IPS-20b (cell line): Measurements from ENCODE around the gene SLC9B2.

Experiments used
- H3K27ac ChIP-seq: one replicate; pipeline ENCODE4 v1.5.1; 2013; ENCODE audit warnings: low read length
- H3K27me3 ChIP-seq: 2 replicates; pipeline ENCODE4 v1.6.1; 2013; ENCODE audit warnings: mild to moderate bottlenecking, low read length, inconsistent platforms; ENCODE audit not compliant: insufficient read depth
- H3K36me3 ChIP-seq: 2 replicates; pipeline ENCODE4 v1.6.1; 2013; ENCODE audit warnings: low read depth, mild to moderate bottlenecking, inconsistent platforms, low read length, moderate library complexity; ENCODE audit not compliant: insufficient read depth
- H3K4me1 ChIP-seq: 2 replicates; pipeline ENCODE4 v1.6.1; 2013; ENCODE audit warnings: mild to moderate bottlenecking, control low read depth, inconsistent platforms, low read length, moderate library complexity; ENCODE audit not compliant: insufficient read depth
- H3K4me3 ChIP-seq: 2 replicates; pipeline ENCODE4 v1.5.1; 2013; ENCODE audit warnings: mild to moderate bottlenecking, low read length, inconsistent platforms
- H3K9ac ChIP-seq: 2 replicates; pipeline ENCODE4 v1.6.1; 2013; ENCODE audit warnings: low read depth, mild to moderate bottlenecking, inconsistent platforms, low read length, moderate library complexity
- H3K9me3 ChIP-seq: 2 replicates; pipeline ENCODE4 v1.6.1; 2013; ENCODE audit warnings: mild to moderate bottlenecking, low read depth, low read length, inconsistent platforms; ENCODE audit not compliant: insufficient read depth

Gene SLC9B2

GRCh38 chr4:103076747-103077347 is at the start of gene SLC9B2:
Gene SLC9B2 (minus strand): TSS chr4:103076761. CDS start chr4:103067550, 9,211 bp downstream.
- peak within 1 kb of the TSS; percentile 80 for H3K9ac ChIP-seq
- no peaks in the 10 kb centered on the region for H3K9me3 ChIP-seq
- peaks cover 10% of the 10 kb centered on the region for H3K36me3 ChIP-seq
- H3K27ac ChIP-seq: no peak within 1 kb of the TSS
- H3K4me3 ChIP-seq: peak within 1 kb of the TSS; percentile 79
- no peaks in the 10 kb centered on the region for H3K4me1 ChIP-seq
- H3K27me3 ChIP-seq: peaks cover 36% of the 10 kb centered on the region

- no peak overlapping the region for H3K27ac ChIP-seq
- H3K9ac ChIP-seq: no peak overlapping the region
- no peaks in the 10 kb centered on the region for H3K27me3 ChIP-seq
- no peaks in the 10 kb centered on the region for H3K9me3 ChIP-seq
- H3K4me3 ChIP-seq: no peak overlapping the region
- H3K36me3 ChIP-seq: peaks cover 79% of the 10 kb centered on the region
- no peaks in the 10 kb centered on the region for H3K4me1 ChIP-seq
These were observed 49.6 kb upstream of the SLC9B2 start for GRCh38 chr4:103126126-103126525.

- no peak overlapping the region for H3K27ac ChIP-seq
- H3K9ac ChIP-seq: no peak overlapping the region
- no peaks in the 10 kb centered on the region for H3K9me3 ChIP-seq
- no peak overlapping the region for H3K4me3 ChIP-seq
- peaks cover 80% of the 10 kb centered on the region for H3K36me3 ChIP-seq
- H3K27me3 ChIP-seq: no peaks in the 10 kb centered on the region
- no peaks in the 10 kb centered on the region for H3K4me1 ChIP-seq
These were observed 46.6 kb upstream of the SLC9B2 start for GRCh38 chr4:103123114-103123513.

- Histone ChIP-seq H3K4me3 (no peak overlapping the region), H3K9ac (no peak overlapping the region), H3K4me1 (no peaks in the 10 kb centered on the region), H3K27ac (no peak overlapping the region), H3K27me3 (no peaks in the 10 kb centered on the region), H3K36me3 (peaks cover 64% of the 10 kb centered on the region), H3K9me3 (no peaks in the 10 kb centered on the region)
These were observed 41.6 kb upstream of the SLC9B2 start for GRCh38 chr4:103118166-103118565.

- no peak overlapping the region for H3K4me3 ChIP-seq
- no peaks in the 10 kb centered on the region for H3K27me3 ChIP-seq
- no peak overlapping the region for H3K27ac ChIP-seq
- no peaks in the 10 kb centered on the region for H3K4me1 ChIP-seq
- H3K36me3 ChIP-seq: peaks cover 68% of the 10 kb centered on the region
- H3K9me3 ChIP-seq: no peaks in the 10 kb centered on the region
- H3K9ac ChIP-seq: no peak overlapping the region
These were observed 35.0 kb upstream of the SLC9B2 start for GRCh38 chr4:103111598-103111997.

GRCh38 chr4:103108542-103108941 is 32.0 kb upstream of the SLC9B2 start:
- Histone ChIP-seq H3K36me3 (peaks cover 57% of the 10 kb centered on the region), H3K4me1 (no peaks in the 10 kb centered on the region), H3K9me3 (no peaks in the 10 kb centered on the region), H3K9ac (no peak overlapping the region), H3K27me3 (no peaks in the 10 kb centered on the region), H3K4me3 (no peak overlapping the region), H3K27ac (no peak overlapping the region)

GRCh38 chr4:103105558-103106356 is 29.2 kb upstream of the SLC9B2 start:
- Histone ChIP-seq H3K36me3 (peaks cover 46% of the 10 kb centered on the region), H3K9ac (no peak overlapping the region), H3K27me3 (no peaks in the 10 kb centered on the region), H3K4me3 (no peak overlapping the region), H3K4me1 (no peaks in the 10 kb centered on the region), H3K27ac (no peak overlapping the region), H3K9me3 (no peaks in the 10 kb centered on the region)

GRCh38 chr4:103104886-103105285 is 28.3 kb upstream of the SLC9B2 start:
- no peak overlapping the region for H3K4me3 ChIP-seq
- peaks cover 37% of the 10 kb centered on the region for H3K36me3 ChIP-seq
- H3K9ac ChIP-seq: no peak overlapping the region
- H3K9me3 ChIP-seq: no peaks in the 10 kb centered on the region
- no peaks in the 10 kb centered on the region for H3K27me3 ChIP-seq
- H3K27ac ChIP-seq: no peak overlapping the region
- no peaks in the 10 kb centered on the region for H3K4me1 ChIP-seq

GRCh38 chr4:103100691-103101090 is 24.1 kb upstream of the SLC9B2 start:
- no peak overlapping the region for H3K4me3 ChIP-seq
- no peaks in the 10 kb centered on the region; the same call in 1 of the 2 replicates for H3K36me3 ChIP-seq
- H3K27ac ChIP-seq: no peak overlapping the region
- no peaks in the 10 kb centered on the region for H3K9me3 ChIP-seq
- no peaks in the 10 kb centered on the region for H3K27me3 ChIP-seq
- no peak overlapping the region for H3K9ac ChIP-seq
- peaks cover 6% of the 10 kb centered on the region for H3K4me1 ChIP-seq

- Histone ChIP-seq H3K4me3 (peak within 1 kb of the TSS; percentile 85), H3K27ac (peak within 1 kb of the TSS; percentile 82), H3K4me1 (peaks cover 6% of the 10 kb centered on the region), H3K36me3 (no peaks in the 10 kb centered on the region; the same call in 1 of the 2 replicates), H3K9me3 (no peaks in the 10 kb centered on the region), H3K27me3 (no peaks in the 10 kb centered on the region), H3K9ac (peak within 1 kb of the TSS; percentile 91)
These were observed 23.3 kb upstream of the SLC9B2 start, which contains the start of gene BDH2 for GRCh38 chr4:103099691-103100392. Gene BDH2 (minus strand): TSS chr4:103099834. CDS start chr4:103096254, 3,580 bp downstream.

- H3K4me3 ChIP-seq: peak overlapping the region; percentile 85
- no peaks in the 10 kb centered on the region for H3K9me3 ChIP-seq
- H3K36me3 ChIP-seq: peaks cover 4% of the 10 kb centered on the region
- peaks cover 6% of the 10 kb centered on the region for H3K4me1 ChIP-seq
- H3K9ac ChIP-seq: peak overlapping the region; percentile 91
- no peaks in the 10 kb centered on the region for H3K27me3 ChIP-seq
- peak overlapping the region; percentile 82 for H3K27ac ChIP-seq
These were observed 22.3 kb upstream of the SLC9B2 start for GRCh38 chr4:103098756-103099440.
